ENCODE data around the gene PXT1. TPM values are rescaled to one million over a fixed set of nuclear protein-coding genes. Genes with fewer than 3 reads are reported as not detected.
"Not testable (repeated sequence)": the region's sequence is repeated elsewhere in the genome, so short reads cannot be mapped to it uniquely, and the experiment has no call there.

PXT1 gene
- not detected for polyA plus RNA-seq (2013, experiment 1 of 4)
- not detected for polyA plus RNA-seq (2013, experiment 2 of 4)
- polyA plus RNA-seq (2013, experiment 3 of 4): not detected
- polyA plus RNA-seq (2013, experiment 4 of 4): not detected

GRCh38 chr6:36442671-36443470 is at the start of gene PXT1, which contains the start of gene KCTD20:
Gene PXT1 (minus strand): TSS chr6:36442854. CDS start chr6:36426082, 16,772 bp downstream.
Gene KCTD20 (plus strand): TSS chr6:36443000. CDS start chr6:36470098, 27,098 bp downstream.
- Histone ChIP-seq H3K4me3 (ENCODE audit: insufficient read depth, low read depth, low read length) (peak within 1 kb of the TSS; percentile 84), H3K4me1 (ENCODE audit: control insufficient read depth, insufficient read depth, low read length) (no peaks in the 10 kb centered on the region), H3K36me3 (ENCODE audit: control insufficient read depth, insufficient read depth, low read length) (no peaks in the 10 kb centered on the region), H3K27me3 (ENCODE audit: control insufficient read depth, insufficient read depth, low read length, poor library complexity, severe bottlenecking) (no peaks in the 10 kb centered on the region), H3K27ac (ENCODE audit: insufficient read depth, low read depth, low read length, poor library complexity, severe bottlenecking) (peak within 1 kb of the TSS; percentile 65), H3K9me3 (ENCODE audit: control insufficient read depth, low read length) (no peaks in the 10 kb centered on the region)
- 2 to 3% methylated on average over 91 of the region's 91 CpGs for WGBS, 2 experiments

GRCh38 chr6:36492092-36492491 is 49.4 kb upstream of the PXT1 start:
- 91 to 93% methylated on average over 4 of the region's 4 CpGs for WGBS, 2 experiments
- Histone ChIP-seq H3K9me3 (ENCODE audit: control insufficient read depth, low read length) (no peaks in the 10 kb centered on the region), H3K27me3 (ENCODE audit: control insufficient read depth, insufficient read depth, low read length, poor library complexity, severe bottlenecking) (no peaks in the 10 kb centered on the region), H3K36me3 (ENCODE audit: control insufficient read depth, insufficient read depth, low read length) (peaks cover 22% of the 10 kb centered on the region), H3K4me1 (ENCODE audit: control insufficient read depth, insufficient read depth, low read length) (peaks cover 7% of the 10 kb centered on the region), H3K4me3 (ENCODE audit: insufficient read depth, low read depth, low read length) (no peak overlapping the region), H3K27ac (ENCODE audit: insufficient read depth, low read depth, low read length, poor library complexity, severe bottlenecking) (no peak overlapping the region)

- 92 to 94% methylated on average over 7 of the region's 7 CpGs for WGBS, 2 experiments
These were observed 48.8 kb upstream of the PXT1 start for GRCh38 chr6:36491378-36491965.

GRCh38 chr6:36489426-36489825 is 46.8 kb upstream of the PXT1 start:
- Histone ChIP-seq H3K36me3 (ENCODE audit: control insufficient read depth, insufficient read depth, low read length) (peaks cover 6% of the 10 kb centered on the region), H3K9me3 (ENCODE audit: control insufficient read depth, low read length) (no peaks in the 10 kb centered on the region), H3K4me3 (ENCODE audit: insufficient read depth, low read depth, low read length) (no peak overlapping the region), H3K4me1 (ENCODE audit: control insufficient read depth, insufficient read depth, low read length) (peaks cover 6% of the 10 kb centered on the region), H3K27ac (ENCODE audit: insufficient read depth, low read depth, low read length, poor library complexity, severe bottlenecking) (no peak overlapping the region), H3K27me3 (ENCODE audit: control insufficient read depth, insufficient read depth, low read length, poor library complexity, severe bottlenecking) (no peaks in the 10 kb centered on the region)
- WGBS, 2 experiments: 90 to 95% methylated on average over 2 to 4 of the region's 4 CpGs

More at GRCh38 chr6:36491378-36491965, 48.8 kb upstream of the PXT1 start:
- Histone ChIP-seq H3K27ac (ENCODE audit: insufficient read depth, low read depth, low read length, poor library complexity, severe bottlenecking) (no peak overlapping the region), H3K36me3 (ENCODE audit: control insufficient read depth, insufficient read depth, low read length) (peaks cover 20% of the 10 kb centered on the region), H3K27me3 (ENCODE audit: control insufficient read depth, insufficient read depth, low read length, poor library complexity, severe bottlenecking) (no peaks in the 10 kb centered on the region), H3K9me3 (ENCODE audit: control insufficient read depth, low read length) (no peaks in the 10 kb centered on the region), H3K4me1 (ENCODE audit: control insufficient read depth, insufficient read depth, low read length) (peaks cover 7% of the 10 kb centered on the region), H3K4me3 (ENCODE audit: insufficient read depth, low read depth, low read length) (no peak overlapping the region)

GRCh38 chr6:36488221-36488620 is 45.6 kb upstream of the PXT1 start:
- H3K36me3 ChIP-seq (ENCODE audit: control insufficient read depth, insufficient read depth, low read length): peaks cover 6% of the 10 kb centered on the region
- no peaks in the 10 kb centered on the region for H3K4me1 ChIP-seq (ENCODE audit: control insufficient read depth, insufficient read depth, low read length)
- H3K4me3 ChIP-seq (ENCODE audit: insufficient read depth, low read depth, low read length): no peak overlapping the region
- H3K27me3 ChIP-seq (ENCODE audit: control insufficient read depth, insufficient read depth, low read length, poor library complexity, severe bottlenecking): no peaks in the 10 kb centered on the region
- H3K27ac ChIP-seq (ENCODE audit: insufficient read depth, low read depth, low read length, poor library complexity, severe bottlenecking): no peak overlapping the region
- no peaks in the 10 kb centered on the region for H3K9me3 ChIP-seq (ENCODE audit: control insufficient read depth, low read length)

GRCh38 chr6:36487698-36488097 is 45.0 kb upstream of the PXT1 start:
- H3K9me3 ChIP-seq (ENCODE audit: control insufficient read depth, low read length): no peaks in the 10 kb centered on the region
- H3K36me3 ChIP-seq (ENCODE audit: control insufficient read depth, insufficient read depth, low read length): peaks cover 7% of the 10 kb centered on the region
- H3K27me3 ChIP-seq (ENCODE audit: control insufficient read depth, insufficient read depth, low read length, poor library complexity, severe bottlenecking): no peaks in the 10 kb centered on the region
- H3K4me3 ChIP-seq (ENCODE audit: insufficient read depth, low read depth, low read length): no peak overlapping the region
- no peaks in the 10 kb centered on the region for H3K4me1 ChIP-seq (ENCODE audit: control insufficient read depth, insufficient read depth, low read length)
- 96 to 100% methylated on average over 1 of the region's 1 CpG for WGBS, 2 experiments
- H3K27ac ChIP-seq (ENCODE audit: insufficient read depth, low read depth, low read length, poor library complexity, severe bottlenecking): no peak overlapping the region

GRCh38 chr6:36484736-36485135 is 42.1 kb upstream of the PXT1 start:
- 87 to 95% methylated on average over 5 of the region's 5 CpGs for WGBS, 2 experiments
- Histone ChIP-seq H3K27me3 (ENCODE audit: control insufficient read depth, insufficient read depth, low read length, poor library complexity, severe bottlenecking) (no peaks in the 10 kb centered on the region), H3K36me3 (ENCODE audit: control insufficient read depth, insufficient read depth, low read length) (peaks cover 24% of the 10 kb centered on the region), H3K9me3 (ENCODE audit: control insufficient read depth, low read length) (no peaks in the 10 kb centered on the region), H3K4me1 (ENCODE audit: control insufficient read depth, insufficient read depth, low read length) (no peaks in the 10 kb centered on the region), H3K27ac (ENCODE audit: insufficient read depth, low read depth, low read length, poor library complexity, severe bottlenecking) (no peak overlapping the region), H3K4me3 (ENCODE audit: insufficient read depth, low read depth, low read length) (no peak overlapping the region)

GRCh38 chr6:36483326-36483725 is 40.7 kb upstream of the PXT1 start:
- not testable (repeated sequence) for H3K4me1 ChIP-seq (ENCODE audit: control insufficient read depth, insufficient read depth, low read length); H3K27me3 ChIP-seq (ENCODE audit: control insufficient read depth, insufficient read depth, low read length, poor library complexity, severe bottlenecking); H3K27ac ChIP-seq (ENCODE audit: insufficient read depth, low read depth, low read length, poor library complexity, severe bottlenecking); H3K4me3 ChIP-seq (ENCODE audit: insufficient read depth, low read depth, low read length); H3K9me3 ChIP-seq (ENCODE audit: control insufficient read depth, low read length)
- WGBS, 2 experiments: 91 to 97% methylated on average over 5 of the region's 5 CpGs
- H3K36me3 ChIP-seq (ENCODE audit: control insufficient read depth, insufficient read depth, low read length): peaks cover 24% of the 10 kb centered on the region

GRCh38 chr6:36479256-36479655 is 36.6 kb upstream of the PXT1 start:
- H3K4me1 ChIP-seq (ENCODE audit: control insufficient read depth, insufficient read depth, low read length): no peaks in the 10 kb centered on the region
- 94 to 100% methylated on average over 1 of the region's 1 CpG for WGBS, 2 experiments
- H3K9me3 ChIP-seq (ENCODE audit: control insufficient read depth, low read length): no peaks in the 10 kb centered on the region
- H3K27ac ChIP-seq (ENCODE audit: insufficient read depth, low read depth, low read length, poor library complexity, severe bottlenecking): no peak overlapping the region
- H3K27me3 ChIP-seq (ENCODE audit: control insufficient read depth, insufficient read depth, low read length, poor library complexity, severe bottlenecking): no peaks in the 10 kb centered on the region
- H3K36me3 ChIP-seq (ENCODE audit: control insufficient read depth, insufficient read depth, low read length): peaks cover 18% of the 10 kb centered on the region
- no peak overlapping the region for H3K4me3 ChIP-seq (ENCODE audit: insufficient read depth, low read depth, low read length)

- no peaks in the 10 kb centered on the region for H3K9me3 ChIP-seq (ENCODE audit: control insufficient read depth, low read length)
- no peak overlapping the region for H3K27ac ChIP-seq (ENCODE audit: insufficient read depth, low read depth, low read length, poor library complexity, severe bottlenecking)
- H3K36me3 ChIP-seq (ENCODE audit: control insufficient read depth, insufficient read depth, low read length): peaks cover 18% of the 10 kb centered on the region
- WGBS, 2 experiments: 90 to 96% methylated on average over 2 of the region's 2 CpGs
- no peaks in the 10 kb centered on the region for H3K4me1 ChIP-seq (ENCODE audit: control insufficient read depth, insufficient read depth, low read length)
- H3K4me3 ChIP-seq (ENCODE audit: insufficient read depth, low read depth, low read length): no peak overlapping the region
- no peaks in the 10 kb centered on the region for H3K27me3 ChIP-seq (ENCODE audit: control insufficient read depth, insufficient read depth, low read length, poor library complexity, severe bottlenecking)
These were observed 35.4 kb upstream of the PXT1 start for GRCh38 chr6:36478051-36478526.

Data from ectodermal cell (in vitro differentiated cells).